H9 (cell line): ENCODE results near the gene MYO3A. TPM values are rescaled to one million over a fixed set of nuclear protein-coding genes. Genes with fewer than 3 reads are reported as not detected.

Experiments used
- DNase-seq: peaks from one replicate; pipeline ENCODE4 v3.0.0-alpha.2; 2017
- H2AFZ ChIP-seq: one replicate; pipeline ENCODE4 v1.6.1; 2013; ENCODE audit warnings: mild to moderate bottlenecking, low read length, control low read depth, moderate library complexity
- H2AK5ac ChIP-seq: 2 replicates; pipeline ENCODE4 v1.6.1; 2013; ENCODE audit warnings: low read length, control low read depth, mixed read lengths; ENCODE audit not compliant: insufficient read length
- H2BK120ac ChIP-seq: one replicate; pipeline ENCODE4 v1.6.1; 2013; ENCODE audit warnings: low read depth, mild to moderate bottlenecking, low read length, control low read depth, inconsistent platforms; ENCODE audit not compliant: poor library complexity, severe bottlenecking
- H2BK12ac ChIP-seq: 2 replicates; pipeline ENCODE4 v1.6.1; 2013; ENCODE audit warnings: low read length, control low read depth, mixed read lengths, low read depth; ENCODE audit not compliant: insufficient read length
- H2BK15ac ChIP-seq: 2 replicates; pipeline ENCODE4 v1.6.1; 2013; ENCODE audit warnings: low read depth, low read length, control low read depth
- H2BK20ac ChIP-seq: one replicate; pipeline ENCODE4 v1.6.1; 2013; ENCODE audit warnings: low read depth, mild to moderate bottlenecking, low read length, control low read depth, inconsistent platforms; ENCODE audit not compliant: poor library complexity, severe bottlenecking
- H2BK5ac ChIP-seq: 2 replicates; pipeline ENCODE4 v1.6.1; 2013; ENCODE audit warnings: low read length, control low read depth, mixed read lengths; ENCODE audit not compliant: insufficient read length
- H3K14ac ChIP-seq: 2 replicates; pipeline ENCODE4 v1.6.1; 2013; ENCODE audit warnings: low read length, control low read depth; ENCODE audit not compliant: insufficient read depth
- H3K18ac ChIP-seq: 2 replicates; pipeline ENCODE4 v1.6.1; 2013; ENCODE audit warnings: low read depth, mild to moderate bottlenecking, mixed read lengths, low read length, control low read depth; ENCODE audit not compliant: insufficient read length
- H3K23ac ChIP-seq: 2 replicates; pipeline ENCODE4 v1.6.1; 2013; ENCODE audit warnings: low read length, control low read depth, mixed read lengths, low read depth; ENCODE audit not compliant: insufficient read length
- H3K23me2 ChIP-seq: 2 replicates; pipeline ENCODE4 v1.6.1; 2013; ENCODE audit warnings: low read depth, mild to moderate bottlenecking, mixed read lengths, low read length, control low read depth; ENCODE audit not compliant: insufficient read length, poor library complexity, severe bottlenecking
- H3K27ac ChIP-seq: 2 replicates; pipeline ENCODE4 v1.5.1; 2013; ENCODE audit warnings: low read length, control low read depth, mixed read lengths, low read depth; ENCODE audit not compliant: insufficient read length
- H3K27me3 ChIP-seq: 2 replicates; pipeline ENCODE4 v1.6.1; 2013; ENCODE audit warnings: low read length, control low read depth, inconsistent platforms; ENCODE audit not compliant: insufficient read depth
- H3K4ac ChIP-seq: 2 replicates; pipeline ENCODE4 v1.6.1; 2013; ENCODE audit warnings: low read depth, mild to moderate bottlenecking, control low read depth, inconsistent platforms, low read length, moderate library complexity
- H3K4me1 ChIP-seq: 2 replicates; pipeline ENCODE4 v1.6.1; 2013; ENCODE audit warnings: low read length, control low read depth, inconsistent platforms; ENCODE audit not compliant: insufficient read depth
- H3K4me2 ChIP-seq: 2 replicates; pipeline ENCODE4 v1.6.1; 2013; ENCODE audit warnings: low read length, control low read depth, mixed read lengths; ENCODE audit not compliant: insufficient read length, insufficient read depth
- H3K56ac ChIP-seq: 2 replicates; pipeline ENCODE4 v1.6.1; 2013; ENCODE audit warnings: low read depth, mild to moderate bottlenecking, mixed read lengths, low read length, control low read depth; ENCODE audit not compliant: insufficient read length
- H3K79me1 ChIP-seq: 2 replicates; pipeline ENCODE4 v1.6.1; 2013; ENCODE audit warnings: low read depth, mild to moderate bottlenecking, moderate library complexity, low read length, control low read depth, inconsistent platforms; ENCODE audit not compliant: insufficient read depth, poor library complexity, severe bottlenecking
- H3K79me2 ChIP-seq: 2 replicates; pipeline ENCODE4 v1.6.1; 2013; ENCODE audit warnings: low read length, control low read depth, inconsistent platforms; ENCODE audit not compliant: insufficient read depth
- H3K9ac ChIP-seq: 2 replicates; pipeline ENCODE4 v1.6.1; 2013; ENCODE audit warnings: low read length, control low read depth, mixed read lengths; ENCODE audit not compliant: insufficient read length; ENCODE audit errors: extremely low read depth
- H3K9me3 ChIP-seq: one replicate; pipeline ENCODE4 v1.6.1; 2013; ENCODE audit warnings: low read depth, low read length, inconsistent platforms; ENCODE audit not compliant: control insufficient read depth
- H3T11ph ChIP-seq: one replicate; pipeline ENCODE4 v1.6.1; 2013; ENCODE audit warnings: mild to moderate bottlenecking, low read length, control low read depth, inconsistent platforms
- H4K20me1 ChIP-seq: one replicate; pipeline ENCODE4 v1.6.1; 2013; ENCODE audit not compliant: control insufficient read depth, insufficient read length, insufficient read depth
- H4K5ac ChIP-seq: 2 replicates; pipeline ENCODE4 v1.6.1; 2013; ENCODE audit warnings: low read depth, mild to moderate bottlenecking, mixed read lengths, low read length, control low read depth; ENCODE audit not compliant: insufficient read length
- H4K8ac ChIP-seq: replicated peaks from 2 replicates; pipeline ENCODE4 v1.6.1; 2013; ENCODE audit warnings: low read length, control low read depth, mixed read lengths, low read depth; ENCODE audit not compliant: insufficient read length
- H4K91ac ChIP-seq: 2 replicates; pipeline ENCODE4 v1.6.1; 2013; ENCODE audit warnings: low read depth, mild to moderate bottlenecking, moderate library complexity, mixed read lengths, low read length, control low read depth; ENCODE audit not compliant: insufficient read length
- H3K27ac Mint-ChIP-seq, 3 experiments: 2 replicates in 2 of 3; 3 replicates in 1 of 3; pipeline ENCODE4 v1.8.0; 2020 to 2021; ENCODE audit warnings: mixed read lengths in 3 of 3, mild to moderate bottlenecking in 1 of 3, moderate library complexity in 1 of 3
- H3K27me3 Mint-ChIP-seq: 2 replicates; pipeline ENCODE4 v1.8.0; 2021; ENCODE audit warnings: low read depth, mild to moderate bottlenecking, moderate library complexity, mixed read lengths
- H3K36me3 Mint-ChIP-seq, 3 experiments: 2 replicates in 2 of 3; 3 replicates in 1 of 3; pipeline ENCODE4 v1.8.0; 2020 to 2021; ENCODE audit warnings: low read depth in 3 of 3, mixed read lengths in 3 of 3; ENCODE audit not compliant: insufficient read depth in 1 of 3
- H3K4me1 Mint-ChIP-seq, 2 experiments: 2 replicates each; pipeline ENCODE4 v1.8.0; 2020; ENCODE audit warnings: mixed read lengths in 2 of 2
- H3K4me3 Mint-ChIP-seq, 2 experiments: 2 replicates in 1 of 2; 3 replicates in 1 of 2; pipeline ENCODE4 v1.8.0; 2020 to 2021; ENCODE audit warnings: mild to moderate bottlenecking in 2 of 2, mixed read lengths in 2 of 2, moderate library complexity in 1 of 2
- H3K9me3 Mint-ChIP-seq, 2 experiments: 2 replicates in 1 of 2; 3 replicates in 1 of 2; pipeline ENCODE4 v1.8.0; 2020; ENCODE audit warnings: mild to moderate bottlenecking in 2 of 2, mixed read lengths in 2 of 2, moderate library complexity in 1 of 2
- WGBS: extraction: QIAGEN DNeasy Blood & Tissue Kit; methylation state at CpG from one replicate; pipeline ENCODE4 v1.1.7; 2013; ENCODE audit warnings: missing lambda C conversion rate, low lambda C conversion rate, mixed read lengths; ENCODE audit not compliant: insufficient read length; ENCODE audit errors: extremely low coverage; 5-methylcytosine and 5-hydroxymethylcytosine counted together
- total RNA-seq: library from RNA; stranded (reverse); gene quantifications from 2 replicates; pipeline ENCODE4 v1.2.1, GENCODE V29; 2021
- TF ChIP-seq, protein P1 (sequence below): fragments of 200-600 bp; sonication (generic); conservative IDR thresholded peaks from 3 replicates; pipeline ENCODE4 v1.8.0; 2021; ENCODE audit warnings: antibody characterized with exemption, mild to moderate bottlenecking

MYO3A gene
- total RNA-seq, 1 experiment from 2014 or later: 4.3 TPM

DNA sequence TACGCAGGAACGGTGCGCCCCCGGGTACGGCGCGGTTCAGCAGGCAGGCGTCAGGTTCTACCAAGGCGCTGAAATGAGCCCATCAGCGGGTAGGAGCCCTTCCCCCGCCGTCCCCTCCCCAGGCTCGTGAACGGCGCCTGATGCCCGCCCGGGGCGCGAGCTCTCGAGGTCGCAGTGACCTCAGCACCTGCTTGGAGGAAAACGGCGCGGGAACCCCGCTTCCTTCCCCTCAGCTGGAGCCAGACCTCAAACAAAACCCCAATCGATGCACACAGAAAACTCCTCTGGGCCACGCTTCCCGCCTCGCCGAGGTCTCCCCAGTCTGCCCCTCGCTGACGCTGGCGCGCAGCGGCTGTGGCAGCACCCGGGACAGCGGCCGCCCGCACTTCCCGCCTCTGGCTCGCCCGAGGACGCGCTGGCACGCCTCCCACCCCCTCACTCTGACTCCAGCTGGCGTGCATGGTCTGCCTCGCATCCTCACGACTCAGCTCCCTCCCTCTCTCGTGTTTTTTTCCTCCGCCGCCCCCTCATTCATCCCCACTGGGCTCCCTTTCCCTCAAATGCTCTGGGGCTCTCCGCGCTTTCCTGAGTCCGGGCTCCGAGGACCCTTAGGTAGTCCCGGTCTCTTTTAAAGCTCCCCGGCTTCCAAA, 282.0 kb downstream of the MYO3A start:
- no peak overlapping the region for H4K8ac ChIP-seq
- no peak overlapping the region for H3K14ac ChIP-seq
- H2BK15ac ChIP-seq: no peak overlapping the region
- H3K27ac Mint-ChIP-seq: peak overlapping the region in 2 of 3 experiments; percentile 16 to 48; a peak in 2 of 7 replicates
- no peak overlapping the region for H3K23ac ChIP-seq
- H3K27me3 ChIP-seq: peaks cover 65% of the 10 kb centered on the region
- H3K23me2 ChIP-seq: peaks cover 40% of the 10 kb centered on the region
- no peak overlapping the region for H3K9ac ChIP-seq
- no peak overlapping the region for H2BK120ac ChIP-seq
- no peak overlapping the region for H4K5ac ChIP-seq
- no peaks in the 10 kb centered on the region for H3K79me2 ChIP-seq
- no peak overlapping the region for H2AFZ ChIP-seq
- H3K4ac ChIP-seq: no peak overlapping the region
- no peak overlapping the region for H2BK20ac ChIP-seq
- no peak overlapping the region for H3T11ph ChIP-seq
- H3K56ac ChIP-seq: no peak overlapping the region
- no peaks in the 10 kb centered on the region; a peak in 2 of 7 replicates for H3K36me3 Mint-ChIP-seq
- no peak overlapping the region for H2AK5ac ChIP-seq
- H3K18ac ChIP-seq: no peak overlapping the region
- H2BK12ac ChIP-seq: no peak overlapping the region
- peaks cover 62% of the 10 kb centered on the region in 2 experiments for H3K4me1 Mint-ChIP-seq
- no peaks in the 10 kb centered on the region for H3K9me3 ChIP-seq
- no peaks in the 10 kb centered on the region for H3K79me1 ChIP-seq
- peak overlapping the region; percentile 57 for H3K4me2 ChIP-seq
- TF ChIP-seq, protein P1, sequence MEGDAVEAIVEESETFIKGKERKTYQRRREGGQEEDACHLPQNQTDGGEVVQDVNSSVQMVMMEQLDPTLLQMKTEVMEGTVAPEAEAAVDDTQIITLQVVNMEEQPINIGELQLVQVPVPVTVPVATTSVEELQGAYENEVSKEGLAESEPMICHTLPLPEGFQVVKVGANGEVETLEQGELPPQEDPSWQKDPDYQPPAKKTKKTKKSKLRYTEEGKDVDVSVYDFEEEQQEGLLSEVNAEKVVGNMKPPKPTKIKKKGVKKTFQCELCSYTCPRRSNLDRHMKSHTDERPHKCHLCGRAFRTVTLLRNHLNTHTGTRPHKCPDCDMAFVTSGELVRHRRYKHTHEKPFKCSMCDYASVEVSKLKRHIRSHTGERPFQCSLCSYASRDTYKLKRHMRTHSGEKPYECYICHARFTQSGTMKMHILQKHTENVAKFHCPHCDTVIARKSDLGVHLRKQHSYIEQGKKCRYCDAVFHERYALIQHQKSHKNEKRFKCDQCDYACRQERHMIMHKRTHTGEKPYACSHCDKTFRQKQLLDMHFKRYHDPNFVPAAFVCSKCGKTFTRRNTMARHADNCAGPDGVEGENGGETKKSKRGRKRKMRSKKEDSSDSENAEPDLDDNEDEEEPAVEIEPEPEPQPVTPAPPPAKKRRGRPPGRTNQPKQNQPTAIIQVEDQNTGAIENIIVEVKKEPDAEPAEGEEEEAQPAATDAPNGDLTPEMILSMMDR: no peak
- H3K4me1 ChIP-seq: peaks cover 7% of the 10 kb centered on the region; the same call in 1 of the 2 replicates
- H4K20me1 ChIP-seq: no peaks in the 10 kb centered on the region
- no peak overlapping the region for H2BK5ac ChIP-seq
- H3K4me3 Mint-ChIP-seq: peak overlapping the region; percentile 63 to 83
- peaks cover 67% of the 10 kb centered on the region for H3K27me3 Mint-ChIP-seq
- DNase-seq: peak; percentile 82
- WGBS: no CpG with 5 or more reads among the region's 57 CpGs
- H3K9me3 Mint-ChIP-seq: peaks cover 3 to 9% of the 10 kb centered on the region in 2 experiments; a peak in 2 of 5 replicates
- no peak overlapping the region for H4K91ac ChIP-seq
- H3K27ac ChIP-seq: no peak overlapping the region
